Skeletal muscle tissue (tissue), 4 donors: Measurements from ENCODE around the gene TSHR. TPM values are rescaled to one million over a fixed set of nuclear protein-coding genes. Genes with fewer than 3 reads are reported as not detected.

Source experiments
- H3K27ac ChIP-seq: one replicate; pipeline ENCODE4 v1.7.0; 2013; ENCODE audit warnings: mild to moderate bottlenecking, low read depth, low read length, inconsistent platforms
- H3K27me3 ChIP-seq, 3 donors: one replicate each; pipeline ENCODE4 v1.7.0; 2013; ENCODE audit warnings: low read length in 3 of 3; ENCODE audit not compliant: control insufficient read depth in 3 of 3, insufficient read depth in 3 of 3
- H3K36me3 ChIP-seq, 3 donors: one replicate each; pipeline ENCODE4 v1.7.0; 2013; ENCODE audit warnings: low read length in 3 of 3; ENCODE audit not compliant: control insufficient read depth in 3 of 3, insufficient read depth in 3 of 3
- H3K4me1 ChIP-seq, 3 donors: one replicate each; pipeline ENCODE4 v1.7.0; 2013; ENCODE audit warnings: low read length in 3 of 3, mild to moderate bottlenecking in 3 of 3; ENCODE audit not compliant: control insufficient read depth in 3 of 3, insufficient read depth in 3 of 3
- H3K4me3 ChIP-seq, 3 donors: one replicate each; pipeline ENCODE4 v1.7.0; 2013; ENCODE audit warnings: low read length in 3 of 3
- H3K9ac ChIP-seq, 3 donors: one replicate each; pipeline ENCODE4 v1.7.0; 2013; ENCODE audit warnings: low read length in 3 of 3, mild to moderate bottlenecking in 3 of 3, moderate library complexity in 2 of 3, low read depth in 1 of 3
- H3K9me3 ChIP-seq, 3 donors: one replicate each; pipeline ENCODE4 v1.7.0; 2013; ENCODE audit warnings: low read length in 3 of 3; ENCODE audit not compliant: control insufficient read depth in 3 of 3
- total RNA-seq: library from RNA; depleted of rRNA; stranded (reverse); fragments of >200 nt; gene quantifications from one replicate; pipeline ENCODE4 v1.2.3, GENCODE V29; 2014
- donor health status: Osteomylitis.

Gene TSHR
- total RNA-seq, 1 donor from 2014 or later: under 0.01 TPM

- Histone ChIP-seq H3K4me1 (peaks cover 8 to 9% (median 8%) of the 10 kb centered on the region in 3 donors), H3K36me3 (no peaks in the 10 kb centered on the region), H3K9me3 (no peaks in the 10 kb centered on the region), H3K27me3 (peaks cover 0 to 4% (median 0%) of the 10 kb centered on the region in 3 donors), H3K4me3 (no peak overlapping the region), H3K27ac (no peak overlapping the region), H3K9ac (no peak overlapping the region)
Observed at GRCh38 chr14:80959496-80959895, 4.1 kb downstream of the TSHR start.

GRCh38 chr14:80965037-80965436 is 9.6 kb downstream of the TSHR start:
- H3K4me1 ChIP-seq: no peaks in the 10 kb centered on the region
- H3K9me3 ChIP-seq: no peaks in the 10 kb centered on the region
- no peaks in the 10 kb centered on the region for H3K27me3 ChIP-seq
- H3K36me3 ChIP-seq: no peaks in the 10 kb centered on the region
- no peak overlapping the region for H3K4me3 ChIP-seq
- no peak overlapping the region for H3K9ac ChIP-seq
- H3K27ac ChIP-seq: no peak overlapping the region

- Histone ChIP-seq H3K36me3 (no peaks in the 10 kb centered on the region), H3K9me3 (no peaks in the 10 kb centered on the region), H3K4me3 (peak overlapping the region in 2 of 3 donors; percentile 37 to 40), H3K27me3 (no peaks in the 10 kb centered on the region), H3K9ac (peak overlapping the region; percentile 44 to 68 (median 52)), H3K27ac (peak overlapping the region; percentile 57), H3K4me1 (peaks cover 5 to 12% (median 7%) of the 10 kb centered on the region in 3 donors)
Observed at GRCh38 chr14:80973931-80974641, 18.7 kb downstream of the TSHR start.

GRCh38 chr14:80974679-80975078 is 19.3 kb downstream of the TSHR start:
- H3K4me1 ChIP-seq: peaks cover 5 to 12% (median 7%) of the 10 kb centered on the region in 3 donors
- H3K4me3 ChIP-seq: no peak overlapping the region
- H3K9ac ChIP-seq: no peak overlapping the region
- H3K27me3 ChIP-seq: no peaks in the 10 kb centered on the region
- no peaks in the 10 kb centered on the region for H3K9me3 ChIP-seq
- no peaks in the 10 kb centered on the region for H3K36me3 ChIP-seq
- peak overlapping the region; percentile 57 for H3K27ac ChIP-seq

- Histone ChIP-seq H3K36me3 (no peaks in the 10 kb centered on the region), H3K4me3 (no peak overlapping the region), H3K27me3 (no peaks in the 10 kb centered on the region), H3K27ac (no peak overlapping the region), H3K9ac (no peak overlapping the region), H3K9me3 (no peaks in the 10 kb centered on the region), H3K4me1 (peaks cover 5 to 12% (median 7%) of the 10 kb centered on the region in 3 donors)
Observed at GRCh38 chr14:80977221-80977620, 21.8 kb downstream of the TSHR start.

GRCh38 chr14:80978403-80978802 is 23.0 kb downstream of the TSHR start:
- H3K4me1 ChIP-seq: peaks cover 5 to 12% (median 7%) of the 10 kb centered on the region in 3 donors
- H3K27me3 ChIP-seq: no peaks in the 10 kb centered on the region

GRCh38 chr14:80979951-80980350 is 24.5 kb downstream of the TSHR start:
- H3K9ac ChIP-seq: no peak overlapping the region
- no peaks in the 10 kb centered on the region for H3K27me3 ChIP-seq
- H3K9me3 ChIP-seq: no peaks in the 10 kb centered on the region
- H3K4me1 ChIP-seq: peaks cover 0 to under 1% (median 0%) of the 10 kb centered on the region in 3 donors
- no peaks in the 10 kb centered on the region for H3K36me3 ChIP-seq
- H3K27ac ChIP-seq: no peak overlapping the region
- no peak overlapping the region for H3K4me3 ChIP-seq

More at GRCh38 chr14:80978403-80978802, 23.0 kb downstream of the TSHR start:
- no peak overlapping the region for H3K27ac ChIP-seq
- H3K4me3 ChIP-seq: no peak overlapping the region
- no peaks in the 10 kb centered on the region for H3K9me3 ChIP-seq
- no peaks in the 10 kb centered on the region for H3K36me3 ChIP-seq
- H3K9ac ChIP-seq: no peak overlapping the region

GRCh38 chr14:80981156-80981555 is 25.7 kb downstream of the TSHR start:
- H3K27me3 ChIP-seq: no peaks in the 10 kb centered on the region
- H3K4me1 ChIP-seq: no peaks in the 10 kb centered on the region
- no peak overlapping the region for H3K4me3 ChIP-seq
- no peak overlapping the region for H3K9ac ChIP-seq
- no peak overlapping the region for H3K27ac ChIP-seq
- no peaks in the 10 kb centered on the region for H3K9me3 ChIP-seq
- H3K36me3 ChIP-seq: no peaks in the 10 kb centered on the region

GRCh38 chr14:80981673-80982072 is 26.3 kb downstream of the TSHR start:
- Histone ChIP-seq H3K4me3 (no peak overlapping the region), H3K27ac (no peak overlapping the region), H3K9ac (no peak overlapping the region), H3K36me3 (no peaks in the 10 kb centered on the region), H3K4me1 (no peaks in the 10 kb centered on the region), H3K9me3 (no peaks in the 10 kb centered on the region), H3K27me3 (no peaks in the 10 kb centered on the region)

GRCh38 chr14:80982711-80983110 is 27.3 kb downstream of the TSHR start:
- no peak overlapping the region for H3K4me3 ChIP-seq
- H3K9ac ChIP-seq: no peak overlapping the region
- H3K27me3 ChIP-seq: no peaks in the 10 kb centered on the region
- H3K36me3 ChIP-seq: no peaks in the 10 kb centered on the region
- no peak overlapping the region for H3K27ac ChIP-seq
- no peaks in the 10 kb centered on the region for H3K4me1 ChIP-seq
- H3K9me3 ChIP-seq: no peaks in the 10 kb centered on the region
